ENCODE data around the gene PRAMEF1. TPM values are rescaled to one million over a fixed set of nuclear protein-coding genes. Genes with fewer than 3 reads are reported as not detected.

Gene PRAMEF1
- total RNA-seq, 1 experiment from 2014 or later: not detected

Other genes starting within 250 kb of the PRAMEF1 start
- 105 and 116 TPM in 2 replicates for gene DHRS3, start 173.2 kb upstream of the PRAMEF1 start, total RNA-seq (2014; rRNA removed)
- not detected in 2 replicates for gene AADACL4, start 147.3 kb upstream of the PRAMEF1 start, total RNA-seq (2014; rRNA removed)
- not detected in 2 replicates for gene AADACL3, start 75.3 kb upstream of the PRAMEF1 start, total RNA-seq (2014; rRNA removed)
- not detected in 2 replicates for gene CFAP107, start 45.2 kb upstream of the PRAMEF1 start, total RNA-seq (2014; rRNA removed)
- gene PRAMEF12, start 17.7 kb upstream of the PRAMEF1 start, total RNA-seq (2014; rRNA removed): not detected in 2 replicates
- gene PRAMEF11, start 40.0 kb downstream of the PRAMEF1 start, total RNA-seq (2014; rRNA removed): not detected in 2 replicates
- not detected in 2 replicates for gene HNRNPCL1, start 57.3 kb downstream of the PRAMEF1 start, total RNA-seq (2014; rRNA removed)
- gene PRAMEF2, start 65.7 kb downstream of the PRAMEF1 start, total RNA-seq (2014; rRNA removed): not detected in 2 replicates
- not detected in 2 replicates for gene PRAMEF4, start 94.8 kb downstream of the PRAMEF1 start, total RNA-seq (2014; rRNA removed)
- not detected in 2 replicates for gene PRAMEF10, start 106.9 kb downstream of the PRAMEF1 start, total RNA-seq (2014; rRNA removed)
- gene PRAMEF7, start 125.2 kb downstream of the PRAMEF1 start, total RNA-seq (2014; rRNA removed): not detected in 2 replicates
- gene PRAMEF6, start 156.2 kb downstream of the PRAMEF1 start, total RNA-seq (2014; rRNA removed): not detected in 2 replicates